Stimulated activated CD8-positive, alpha-beta memory T cell treated with anti-CD3 and anti-CD28 coated beads, Interleukin-4, amount 100 ng/mL, for 48 hours (primary cell): ENCODE data around the gene PTGES3L.
"Not testable (repeated sequence)": the region's sequence is repeated elsewhere in the genome, so short reads cannot be mapped to it uniquely, and the experiment has no call there.

ENCODE experiments used
- DNase-seq: peaks from one replicate; pipeline ENCODE4 v3.0.0-alpha.2; 2020

Gene PTGES3L

DNA sequence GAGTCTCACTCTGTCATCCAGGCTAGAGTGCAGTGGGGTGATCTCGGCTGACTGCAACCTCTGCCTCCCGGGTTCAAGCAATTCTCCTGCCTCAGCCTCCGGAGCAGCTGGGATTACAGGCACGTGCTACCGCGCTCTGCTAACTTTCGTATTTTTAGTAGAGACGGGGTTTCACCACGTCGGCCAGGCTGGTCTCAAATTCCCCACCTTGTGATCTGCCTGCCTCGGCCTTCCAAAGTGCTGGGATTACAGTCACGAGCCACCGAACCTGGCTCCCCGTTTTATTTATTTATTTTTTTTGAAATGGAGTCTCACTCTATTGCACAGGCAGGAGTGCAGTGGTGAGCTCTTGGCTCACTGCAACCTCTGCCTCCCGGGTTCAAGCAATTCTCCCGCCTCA is 4.2 kb downstream of the PTGES3L start:
- DNase-seq = not testable (repeated sequence)

GRCh38 chr17:42975265-42975664 is 4.6 kb downstream of the PTGES3L start:
- no peak for DNase-seq

DNA sequence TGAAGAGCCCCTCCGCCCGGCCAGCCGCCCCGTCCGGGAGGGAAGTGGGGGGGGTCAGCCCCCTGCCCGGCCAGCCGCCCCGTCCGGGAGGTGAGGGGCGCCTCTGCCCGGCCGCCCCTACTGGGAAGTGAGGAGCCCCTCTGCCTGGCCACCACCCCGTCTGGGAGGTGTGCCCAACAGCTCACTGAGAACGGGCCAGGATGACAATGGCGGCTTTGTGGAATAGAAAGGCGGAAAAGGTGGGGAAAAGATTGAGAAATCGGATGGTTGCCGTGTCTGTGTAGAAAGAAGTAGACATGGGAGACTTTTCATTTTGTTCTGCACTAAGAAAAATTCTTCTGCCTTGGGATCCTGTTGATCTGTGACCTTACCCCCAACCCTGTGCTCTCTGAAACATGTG is 6.6 kb downstream of the PTGES3L start:
- DNase-seq = not testable (repeated sequence)

- no peak for DNase-seq
These were observed 8.3 kb downstream of the PTGES3L start for GRCh38 chr17:42971589-42971988.

- no peak for DNase-seq
These were observed 10.8 kb downstream of the PTGES3L start for GRCh38 chr17:42969001-42969581.

DNA sequence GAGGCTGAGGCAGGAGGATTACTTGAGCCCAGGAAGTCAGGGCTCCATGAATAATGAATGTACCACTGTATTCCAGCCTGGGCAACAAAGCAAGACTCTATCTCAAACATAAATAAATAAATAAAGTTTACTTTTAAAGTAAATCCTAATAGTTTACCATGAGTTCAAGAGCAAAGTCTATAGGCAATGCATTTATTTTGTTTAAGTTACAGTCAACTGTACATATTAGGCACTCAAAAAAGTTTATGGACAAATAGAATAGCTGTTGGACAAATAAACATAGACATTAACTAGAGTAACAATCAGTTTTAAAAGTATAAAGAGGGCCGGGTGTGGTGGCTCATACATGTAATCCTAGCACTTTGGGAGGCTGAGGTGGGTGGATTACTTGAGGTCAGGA is 12.0 kb downstream of the PTGES3L start:
- DNase-seq = no peak

GRCh38 chr17:42964161-42964932 is 15.5 kb downstream of the PTGES3L start, which contains the start of gene AARSD1:
Gene AARSD1, minus strand, starts transcription at chr17:42964454. Its CDS starts 14 bp downstream, at chr17:42964440.
- peak; percentile 91 for DNase-seq

DNA sequence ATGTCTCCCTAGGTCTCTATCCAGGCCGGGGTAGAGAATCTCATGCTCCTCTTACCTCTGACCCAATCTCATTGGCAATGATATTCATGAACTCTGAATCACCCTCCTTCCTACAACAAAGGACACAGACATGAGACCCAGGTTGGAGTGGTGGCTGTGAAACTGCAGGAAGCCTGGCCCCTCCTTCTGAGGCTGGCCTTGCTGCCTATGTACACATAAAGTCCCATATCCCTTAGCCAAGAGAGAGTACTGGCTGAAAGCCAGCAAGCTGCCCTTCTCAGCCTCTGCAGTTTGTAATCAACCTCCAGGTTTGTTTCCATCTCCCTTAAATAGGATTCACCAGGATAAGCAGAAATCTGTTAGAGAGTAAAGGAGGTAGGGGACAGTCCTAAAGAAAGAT is 26.2 kb downstream of the PTGES3L start:
- no peak for DNase-seq

- no peak for DNase-seq
These were observed 29.7 kb downstream of the PTGES3L start for GRCh38 chr17:42950044-42950783.

- DNase-seq = no peak
These were observed 33.1 kb downstream of the PTGES3L start for GRCh38 chr17:42946812-42947211.

GRCh38 chr17:42944211-42944610 is 35.7 kb downstream of the PTGES3L start:
- no peak for DNase-seq

GRCh38 chr17:42937712-42938596 is 41.9 kb downstream of the PTGES3L start:
- DNase-seq = peak; percentile 30

DNA sequence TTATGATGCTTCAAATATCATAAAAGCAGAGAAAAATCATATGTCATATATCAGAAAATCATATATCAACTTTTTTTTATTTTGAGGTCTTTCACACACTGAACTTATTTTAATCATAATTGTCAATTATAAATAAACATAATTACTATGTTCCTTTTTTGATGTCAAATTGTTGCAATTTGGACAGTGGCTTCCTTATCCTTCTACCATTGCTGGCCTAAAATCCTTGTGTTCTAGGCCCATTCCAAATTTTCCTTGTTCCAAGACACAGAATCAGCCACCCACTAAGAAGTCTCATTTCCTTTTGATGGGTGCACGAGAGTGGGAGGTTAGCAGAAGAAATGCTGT is 50.4 kb downstream of the PTGES3L start:
- no peak for DNase-seq

GRCh38 chr17:42928714-42929496 is 51.0 kb downstream of the PTGES3L start:
- DNase-seq = peak; percentile 60

DNA sequence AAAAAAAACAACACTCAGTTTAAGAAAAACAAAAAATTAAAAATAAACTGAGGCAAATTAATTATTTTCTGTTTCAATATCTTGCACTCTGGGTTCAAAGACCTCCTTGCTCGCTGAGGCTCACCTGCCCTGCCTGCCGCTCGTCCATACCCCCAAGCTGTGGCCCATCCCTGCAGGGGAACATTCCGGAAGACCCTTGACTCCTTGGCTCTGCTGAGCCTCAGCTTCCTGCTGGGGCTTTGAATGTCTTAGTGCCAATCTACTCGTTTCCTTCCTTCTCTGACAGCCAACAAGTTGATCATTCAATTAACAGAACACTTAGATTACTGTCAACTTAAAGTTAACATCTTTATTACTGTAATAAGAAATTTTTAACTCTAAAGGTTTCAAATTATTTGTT is 55.0 kb downstream of the PTGES3L start:
- no peak for DNase-seq

GRCh38 chr17:42923472-42923871 is 56.4 kb downstream of the PTGES3L start:
- DNase-seq = not testable (repeated sequence)

DNA sequence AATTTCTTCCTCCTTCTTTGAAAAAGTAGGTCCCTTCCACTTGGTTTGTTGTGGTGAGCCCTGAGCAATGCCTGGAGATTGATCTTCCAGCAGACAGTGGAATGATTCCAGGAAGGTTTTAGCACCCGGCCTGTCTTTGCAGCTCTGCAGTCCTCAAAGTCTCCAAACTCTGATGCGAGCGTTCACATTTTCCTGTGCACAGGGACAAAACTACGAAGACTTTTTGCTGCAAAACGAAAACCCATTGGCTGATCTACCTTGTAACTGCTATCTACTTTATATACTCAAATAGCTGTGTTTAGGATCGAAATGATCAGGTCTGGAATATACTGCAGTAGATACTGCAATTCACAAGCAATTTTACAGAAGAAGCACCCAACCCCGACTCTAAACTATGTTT is 57.6 kb downstream of the PTGES3L start:
- no peak for DNase-seq

DNA sequence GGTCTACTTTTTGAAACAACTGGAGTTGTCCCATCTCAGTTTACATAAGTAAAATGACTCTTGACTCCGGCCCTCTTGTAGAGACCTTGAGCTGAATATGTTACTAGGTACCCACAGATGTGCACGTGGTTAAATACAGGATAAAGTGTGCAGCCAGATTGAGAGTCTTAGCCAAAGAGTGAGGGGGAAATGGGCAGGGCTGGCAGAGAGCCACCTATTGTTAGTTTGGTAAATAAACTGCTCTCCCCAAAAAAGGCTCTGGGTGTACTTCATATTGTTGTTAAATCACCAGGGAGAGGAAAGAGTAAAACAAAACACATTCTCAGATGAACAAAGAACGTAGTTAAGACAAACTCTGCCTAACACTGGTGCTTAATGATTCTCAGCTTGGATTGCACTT is 59.0 kb downstream of the PTGES3L start:
- no peak for DNase-seq

DNA sequence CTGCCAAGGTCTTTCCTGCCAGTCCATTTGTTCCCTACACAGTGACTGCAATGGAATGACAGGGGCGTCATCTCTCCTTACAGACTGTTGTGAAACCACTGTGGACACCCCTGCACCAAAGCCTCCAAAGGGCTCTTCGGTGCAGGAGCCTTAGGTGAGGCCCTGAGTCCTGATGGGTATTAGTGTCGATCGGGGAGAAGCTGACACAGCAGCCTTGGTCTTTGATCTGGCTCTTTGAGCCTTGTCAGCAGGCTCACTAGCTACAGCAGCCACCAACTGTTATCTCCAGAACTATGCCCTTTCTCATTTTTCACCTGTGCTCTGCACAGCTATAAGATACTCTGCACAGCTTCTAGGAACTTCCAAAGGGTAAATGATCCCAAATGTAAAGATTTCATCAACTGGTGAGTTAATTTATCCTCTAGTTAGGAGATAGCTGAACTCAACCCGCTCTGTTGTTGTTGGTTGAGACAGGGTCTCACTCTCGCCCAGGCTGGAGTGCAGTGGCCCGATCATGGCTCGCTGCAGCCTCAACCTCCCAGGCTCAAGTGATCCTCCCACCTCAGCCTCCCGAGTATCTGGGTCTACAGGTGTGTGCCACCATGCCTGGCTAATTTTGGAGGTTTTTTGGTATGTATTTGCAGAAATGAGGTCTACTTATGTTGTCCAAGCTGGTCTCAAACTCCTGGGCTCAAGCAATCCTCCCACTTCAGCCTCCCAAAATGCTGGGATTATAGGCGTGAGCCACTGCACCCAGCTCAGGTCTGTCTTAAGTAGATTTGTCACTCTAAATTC is 59.6 kb downstream of the PTGES3L start:
- DNase-seq = no peak

DNA sequence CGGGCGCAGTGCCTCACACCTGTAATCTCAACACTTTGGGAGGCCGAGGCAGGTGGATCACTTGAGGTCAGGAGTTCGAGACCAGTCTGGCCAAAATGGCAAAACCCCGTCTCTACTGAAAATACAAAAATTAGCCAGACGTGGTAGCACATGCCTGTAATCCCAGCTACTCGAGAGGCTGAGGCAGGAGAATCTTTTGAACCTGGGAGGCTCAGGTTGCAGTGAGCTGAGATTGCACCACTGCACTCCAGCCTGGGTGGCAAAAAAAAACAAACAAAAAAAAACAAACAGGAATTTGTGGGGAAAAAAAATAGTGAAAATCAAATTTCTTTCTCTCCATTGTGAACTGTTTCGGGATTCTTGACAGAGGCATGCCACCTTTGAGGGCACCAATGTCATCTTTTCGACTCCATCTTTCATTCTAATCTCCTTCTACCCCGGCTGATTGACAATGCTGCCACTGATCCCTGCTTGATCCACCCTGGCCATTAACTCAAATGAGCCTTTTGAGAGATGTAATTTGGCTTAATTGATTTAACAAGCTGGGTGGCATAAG is 60.3 kb downstream of the PTGES3L start:
- DNase-seq = not testable (repeated sequence)
